ENCODE results near the gene WDR83.

Gene WDR83

GRCh38 chr19:12720296-12720695 is 53.7 kb downstream of the WDR83 start:
- no peak for DNase-seq

GRCh38 chr19:12720851-12721655 is 54.4 kb downstream of the WDR83 start:
- peak; percentile 33 for DNase-seq

- peak; percentile 82 for DNase-seq
Measured at GRCh38 chr19:12721656-12722565, 55.3 kb downstream of the WDR83 start.

- peak; percentile 99 for DNase-seq
Measured at GRCh38 chr19:12722566-12723380, 56.2 kb downstream of the WDR83 start.

- DNase-seq = peak; percentile 13
Measured at GRCh38 chr19:12723381-12723640, 56.7 kb downstream of the WDR83 start.

- DNase-seq = peak; percentile 74
Measured at GRCh38 chr19:12723641-12724426, 57.2 kb downstream of the WDR83 start, which contains the start of gene TNPO2. Gene TNPO2, minus strand, starts transcription at chr19:12723932. Its CDS starts 2,955 bp downstream, at chr19:12720977.
